ENCODE data around the gene FOXQ1. TPM values are rescaled to one million over a fixed set of nuclear protein-coding genes. Genes with fewer than 3 reads are reported as not detected.

Gene FOXQ1
- total RNA-seq, 1 experiment from 2014 or later = 11.7 TPM

DNA sequence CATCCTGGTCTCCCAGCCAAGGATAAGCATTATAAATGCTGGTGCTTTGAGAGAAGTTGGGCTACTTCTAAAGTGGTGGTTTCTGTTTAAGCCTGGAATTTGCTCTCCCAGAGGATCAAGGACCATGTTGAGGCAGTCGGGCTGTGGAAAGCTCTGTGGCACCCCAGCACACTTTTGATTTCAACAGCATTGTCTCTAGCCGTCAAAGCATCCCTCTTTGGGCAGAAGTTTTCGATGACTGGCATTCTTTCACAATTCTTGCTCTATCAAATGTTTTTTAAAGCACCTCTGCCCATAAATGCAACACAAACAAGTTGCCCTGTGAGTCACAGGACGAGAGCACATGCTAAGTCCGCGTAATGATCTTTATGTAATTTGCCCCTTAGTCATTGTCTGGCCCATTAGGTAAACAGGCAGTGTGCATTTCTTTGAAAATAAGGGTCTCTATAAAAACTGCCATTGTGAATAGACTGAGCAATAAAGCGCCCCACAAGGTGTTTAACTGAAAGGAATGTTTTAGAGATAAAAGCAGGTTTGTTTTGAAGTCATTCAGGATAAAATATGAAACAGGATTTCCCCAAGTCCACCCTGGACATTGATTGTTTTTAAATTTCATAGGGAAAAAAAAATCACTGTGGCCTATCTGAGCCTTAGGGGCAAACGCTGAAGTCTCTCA, 44.7 kb upstream of the FOXQ1 start:
- DNase-seq (ENCODE audit: low read depth, low spot score) = peak; percentile 42
- no peak overlapping the region for H3K27ac ChIP-seq (ENCODE audit: low read length)
- no peaks in the 10 kb centered on the region for H3K9me3 ChIP-seq (ENCODE audit: control insufficient read depth, insufficient read depth, low read depth, low read length)
- peaks cover 3% of the 10 kb centered on the region for H3K4me1 ChIP-seq (ENCODE audit: control insufficient read depth, insufficient read depth, low read length)
- in situ Hi-C loops (cut with HindIII; ENCODE audit: low pct_unique_long_range_greater_than_20kb, low sequenced_read_pairs) (no loop called here), intact Hi-C loops (cut with micrococcal nuclease; ENCODE audit: unreplicated experiment) (no loop called here)
- H3K4me3 ChIP-seq (ENCODE audit: low read depth in 2 of 2, low read length in 2 of 2) = no peak overlapping the region
- TF ChIP-seq, protein P1, sequence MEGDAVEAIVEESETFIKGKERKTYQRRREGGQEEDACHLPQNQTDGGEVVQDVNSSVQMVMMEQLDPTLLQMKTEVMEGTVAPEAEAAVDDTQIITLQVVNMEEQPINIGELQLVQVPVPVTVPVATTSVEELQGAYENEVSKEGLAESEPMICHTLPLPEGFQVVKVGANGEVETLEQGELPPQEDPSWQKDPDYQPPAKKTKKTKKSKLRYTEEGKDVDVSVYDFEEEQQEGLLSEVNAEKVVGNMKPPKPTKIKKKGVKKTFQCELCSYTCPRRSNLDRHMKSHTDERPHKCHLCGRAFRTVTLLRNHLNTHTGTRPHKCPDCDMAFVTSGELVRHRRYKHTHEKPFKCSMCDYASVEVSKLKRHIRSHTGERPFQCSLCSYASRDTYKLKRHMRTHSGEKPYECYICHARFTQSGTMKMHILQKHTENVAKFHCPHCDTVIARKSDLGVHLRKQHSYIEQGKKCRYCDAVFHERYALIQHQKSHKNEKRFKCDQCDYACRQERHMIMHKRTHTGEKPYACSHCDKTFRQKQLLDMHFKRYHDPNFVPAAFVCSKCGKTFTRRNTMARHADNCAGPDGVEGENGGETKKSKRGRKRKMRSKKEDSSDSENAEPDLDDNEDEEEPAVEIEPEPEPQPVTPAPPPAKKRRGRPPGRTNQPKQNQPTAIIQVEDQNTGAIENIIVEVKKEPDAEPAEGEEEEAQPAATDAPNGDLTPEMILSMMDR (IDR thresholded peaks at IDR 0.05) = no peak
- TF ChIP-seq POLR2AphosphoS5 (IDR thresholded peaks at IDR 0.05; ENCODE audit: low read depth, low read length) = no peak
- no peak for TF ChIP-seq SIN3A (IDR thresholded peaks at IDR 0.05; ENCODE audit: borderline replicate concordance, insufficient read depth, low read depth, low read length)
- no peak for TF ChIP-seq TCF7L2 (IDR thresholded peaks at IDR 0.05; ENCODE audit: low read depth, low read length)
- TF ChIP-seq, protein P2, sequence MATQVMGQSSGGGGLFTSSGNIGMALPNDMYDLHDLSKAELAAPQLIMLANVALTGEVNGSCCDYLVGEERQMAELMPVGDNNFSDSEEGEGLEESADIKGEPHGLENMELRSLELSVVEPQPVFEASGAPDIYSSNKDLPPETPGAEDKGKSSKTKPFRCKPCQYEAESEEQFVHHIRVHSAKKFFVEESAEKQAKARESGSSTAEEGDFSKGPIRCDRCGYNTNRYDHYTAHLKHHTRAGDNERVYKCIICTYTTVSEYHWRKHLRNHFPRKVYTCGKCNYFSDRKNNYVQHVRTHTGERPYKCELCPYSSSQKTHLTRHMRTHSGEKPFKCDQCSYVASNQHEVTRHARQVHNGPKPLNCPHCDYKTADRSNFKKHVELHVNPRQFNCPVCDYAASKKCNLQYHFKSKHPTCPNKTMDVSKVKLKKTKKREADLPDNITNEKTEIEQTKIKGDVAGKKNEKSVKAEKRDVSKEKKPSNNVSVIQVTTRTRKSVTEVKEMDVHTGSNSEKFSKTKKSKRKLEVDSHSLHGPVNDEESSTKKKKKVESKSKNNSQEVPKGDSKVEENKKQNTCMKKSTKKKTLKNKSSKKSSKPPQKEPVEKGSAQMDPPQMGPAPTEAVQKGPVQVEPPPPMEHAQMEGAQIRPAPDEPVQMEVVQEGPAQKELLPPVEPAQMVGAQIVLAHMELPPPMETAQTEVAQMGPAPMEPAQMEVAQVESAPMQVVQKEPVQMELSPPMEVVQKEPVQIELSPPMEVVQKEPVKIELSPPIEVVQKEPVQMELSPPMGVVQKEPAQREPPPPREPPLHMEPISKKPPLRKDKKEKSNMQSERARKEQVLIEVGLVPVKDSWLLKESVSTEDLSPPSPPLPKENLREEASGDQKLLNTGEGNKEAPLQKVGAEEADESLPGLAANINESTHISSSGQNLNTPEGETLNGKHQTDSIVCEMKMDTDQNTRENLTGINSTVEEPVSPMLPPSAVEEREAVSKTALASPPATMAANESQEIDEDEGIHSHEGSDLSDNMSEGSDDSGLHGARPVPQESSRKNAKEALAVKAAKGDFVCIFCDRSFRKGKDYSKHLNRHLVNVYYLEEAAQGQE (IDR thresholded peaks at IDR 0.05; ENCODE audit: insufficient read depth in 1 of 2, low read depth in 2 of 2, low read length in 1 of 2) = no peak
- ChIA-PET POLR2A (no interaction called here), CTCF (no interaction called here)
- no peaks in the 10 kb centered on the region for H3K36me3 ChIP-seq (ENCODE audit: control insufficient read depth, insufficient read depth, low read length)
- no TSS peak for BruUV-seq (replicated peaks)
- peak; percentile 66; the same call in 1 of the 2 replicates for ATAC-seq
- no peaks in the 10 kb centered on the region for H3K27me3 ChIP-seq (ENCODE audit: control insufficient read depth, insufficient read depth, low read length)

DNA sequence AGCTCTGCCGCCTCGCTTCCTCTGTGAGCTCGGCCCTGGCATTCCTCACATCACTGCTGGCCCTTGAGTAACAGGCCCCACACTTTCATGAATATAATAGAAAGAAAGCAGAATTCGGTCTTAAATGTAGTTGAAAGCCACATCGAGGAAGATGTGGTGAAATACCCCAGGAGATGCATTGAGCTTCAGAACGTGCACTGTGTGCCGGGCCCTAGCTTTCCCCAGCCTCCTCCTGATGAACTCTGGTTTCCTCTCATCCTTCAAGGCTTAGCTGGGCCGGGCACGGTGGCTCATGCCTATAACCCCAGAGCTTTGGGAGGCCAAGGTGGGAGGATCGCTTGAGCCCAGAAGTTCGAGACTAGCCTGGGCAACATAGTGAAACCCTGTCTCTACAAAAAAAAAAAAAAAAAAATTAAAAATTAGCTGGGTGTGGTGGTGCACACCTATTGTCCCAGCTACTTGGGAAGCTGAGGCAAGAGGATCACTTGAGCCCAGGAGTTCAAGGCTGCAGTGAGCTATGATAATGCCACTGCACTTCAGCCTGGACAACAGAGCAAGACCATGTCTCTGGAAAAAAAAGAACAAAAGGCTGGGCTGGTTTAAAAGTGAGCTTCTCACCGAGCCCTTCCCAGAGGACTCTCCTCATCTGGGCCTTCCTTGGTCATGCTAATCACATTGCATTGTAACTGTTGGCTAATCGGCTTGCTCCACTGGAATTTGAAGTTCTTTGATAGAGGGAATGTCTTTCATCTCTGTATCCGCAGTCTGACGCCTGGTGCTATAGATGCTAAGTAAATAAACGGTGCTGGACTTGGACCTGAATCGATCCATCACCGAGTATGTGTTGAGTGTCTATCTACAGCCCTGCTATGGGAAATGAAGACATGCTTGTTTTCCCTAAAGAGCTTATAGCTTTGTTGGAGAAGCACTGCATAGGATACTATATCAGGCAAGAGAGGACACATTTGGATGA, 43.8 kb upstream of the FOXQ1 start:
- H3K27me3 ChIP-seq (ENCODE audit: control insufficient read depth, insufficient read depth, low read length) = no peaks in the 10 kb centered on the region
- H3K36me3 ChIP-seq (ENCODE audit: control insufficient read depth, insufficient read depth, low read length) = no peaks in the 10 kb centered on the region
- DNase-seq (ENCODE audit: low read depth, low spot score) (no peak), ATAC-seq (no peak)
- intact Hi-C loops (cut with micrococcal nuclease; ENCODE audit: unreplicated experiment) = no loop called here
- H3K4me3 ChIP-seq (ENCODE audit: low read depth in 2 of 2, low read length in 2 of 2) = no peak overlapping the region
- H3K4me1 ChIP-seq (ENCODE audit: control insufficient read depth, insufficient read depth, low read length) = peaks cover 3% of the 10 kb centered on the region
- ChIA-PET POLR2A (no interaction called here), CTCF (no interaction called here)
- TF ChIP-seq, protein P1 (IDR thresholded peaks at IDR 0.05) = no peak
- TF ChIP-seq TCF7L2 (IDR thresholded peaks at IDR 0.05; ENCODE audit: low read depth, low read length) (no peak), SIN3A (IDR thresholded peaks at IDR 0.05; ENCODE audit: borderline replicate concordance, insufficient read depth, low read depth, low read length) (no peak), POLR2AphosphoS5 (IDR thresholded peaks at IDR 0.05; ENCODE audit: low read depth, low read length) (no peak)
- TF ChIP-seq, protein P2 (IDR thresholded peaks at IDR 0.05; ENCODE audit: insufficient read depth in 1 of 2, low read depth in 2 of 2, low read length in 1 of 2) = no peak
- H3K9me3 ChIP-seq (ENCODE audit: control insufficient read depth, insufficient read depth, low read depth, low read length) = no peaks in the 10 kb centered on the region
- H3K27ac ChIP-seq (ENCODE audit: low read length) = no peak overlapping the region
- no TSS peak for BruUV-seq (replicated peaks)
- in situ Hi-C loops (cut with HindIII; ENCODE audit: low pct_unique_long_range_greater_than_20kb, low sequenced_read_pairs) = no loop called here

Data from Panc1 (cell line).